ENCODE data around the gene ACOT7. TPM values are rescaled to one million over a fixed set of nuclear protein-coding genes. Genes with fewer than 3 reads are reported as not detected.

The ACOT7 gene
- total RNA-seq, 1 experiment from 2014 or later = 151 TPM

DNA sequence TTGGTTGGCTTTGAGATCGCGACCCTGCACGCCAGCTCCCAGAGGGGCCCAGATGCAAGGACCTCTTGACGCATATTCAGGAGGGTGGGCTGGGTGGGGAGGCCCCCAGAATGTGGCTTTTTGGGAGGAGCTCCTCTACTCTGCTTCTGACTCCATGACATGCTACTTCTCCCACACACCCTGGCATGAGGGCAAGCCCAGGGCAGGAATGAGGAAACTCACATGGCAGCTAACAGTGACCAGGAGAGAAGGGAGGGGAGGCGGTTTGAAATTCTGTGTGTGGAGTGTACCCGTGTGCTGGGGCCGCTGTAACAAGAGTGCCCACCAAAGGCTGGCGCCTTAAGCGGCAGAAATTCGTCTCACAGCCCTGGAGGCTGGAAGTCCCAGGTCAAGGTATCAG lies 71.4 kb downstream of the ACOT7 start (continued):
- TF ChIP-seq SMAD4 (CRISPR knock-in tag; IDR thresholded peaks at IDR 0.05) (no peak), ZNF671 (CRISPR knock-in tag; IDR thresholded peaks at IDR 0.05) (no peak)

DNA sequence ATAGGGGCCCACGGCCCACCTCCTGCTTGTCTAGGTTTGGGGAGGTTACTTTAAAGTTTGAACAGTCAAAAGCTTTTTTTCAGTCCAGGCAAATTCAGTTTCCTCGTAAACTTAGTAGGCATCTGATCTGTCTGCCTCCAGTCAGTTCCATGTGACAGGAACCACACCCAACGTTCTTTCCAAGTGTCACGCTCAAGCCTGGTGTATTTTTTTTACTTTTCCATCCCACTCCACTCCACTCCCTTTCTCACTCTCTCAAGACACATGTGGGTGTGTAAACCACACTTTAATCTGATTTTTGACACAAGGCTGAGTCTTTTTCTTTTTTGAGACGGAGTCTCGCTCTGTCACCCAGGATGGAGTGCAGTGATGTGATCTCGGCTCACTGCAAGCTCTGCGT lies 72.4 kb downstream of the ACOT7 start:
- H3K4me3 Mint-ChIP-seq = no peak overlapping the region
- H3K36me3 Mint-ChIP-seq = peaks cover 14% of the 10 kb centered on the region
- CTCF ChIA-PET = interaction anchor here (1.0 kb wide), 1 partner anchor 36 kb away, joined by 3 read pairs; no protein-coding TSS in a partner anchor
- ATAC-seq (no peak), DNase-seq (ENCODE audit: low spot score) (no peak)
- POLR2A ChIA-PET = interaction anchor here (0.6 kb wide), 1 partner anchor 28 kb away, joined by 3 read pairs; no protein-coding TSS in a partner anchor
- no peaks in the 10 kb centered on the region for H3K27me3 Mint-ChIP-seq (ENCODE audit: low read depth)
- no peaks in the 10 kb centered on the region for H3K9me3 Mint-ChIP-seq
- TF ChIP-seq HMGA2 (CRISPR knock-in tag; IDR thresholded peaks at IDR 0.05) = no peak
- TF ChIP-seq, protein P1, sequence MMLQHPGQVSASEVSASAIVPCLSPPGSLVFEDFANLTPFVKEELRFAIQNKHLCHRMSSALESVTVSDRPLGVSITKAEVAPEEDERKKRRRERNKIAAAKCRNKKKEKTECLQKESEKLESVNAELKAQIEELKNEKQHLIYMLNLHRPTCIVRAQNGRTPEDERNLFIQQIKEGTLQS (CRISPR knock-in tag; conservative IDR thresholded peaks at IDR 0.05) = no peak
- TF ChIP-seq, protein P2, sequence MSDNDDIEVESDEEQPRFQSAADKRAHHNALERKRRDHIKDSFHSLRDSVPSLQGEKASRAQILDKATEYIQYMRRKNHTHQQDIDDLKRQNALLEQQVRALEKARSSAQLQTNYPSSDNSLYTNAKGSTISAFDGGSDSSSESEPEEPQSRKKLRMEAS (CRISPR knock-in tag; IDR thresholded peaks at IDR 0.05) = no peak
- TF ChIP-seq ZNF396 (CRISPR knock-in tag; IDR thresholded peaks at IDR 0.05; ENCODE audit: borderline replicate concordance) = no peak
- TF ChIP-seq, protein P3, sequence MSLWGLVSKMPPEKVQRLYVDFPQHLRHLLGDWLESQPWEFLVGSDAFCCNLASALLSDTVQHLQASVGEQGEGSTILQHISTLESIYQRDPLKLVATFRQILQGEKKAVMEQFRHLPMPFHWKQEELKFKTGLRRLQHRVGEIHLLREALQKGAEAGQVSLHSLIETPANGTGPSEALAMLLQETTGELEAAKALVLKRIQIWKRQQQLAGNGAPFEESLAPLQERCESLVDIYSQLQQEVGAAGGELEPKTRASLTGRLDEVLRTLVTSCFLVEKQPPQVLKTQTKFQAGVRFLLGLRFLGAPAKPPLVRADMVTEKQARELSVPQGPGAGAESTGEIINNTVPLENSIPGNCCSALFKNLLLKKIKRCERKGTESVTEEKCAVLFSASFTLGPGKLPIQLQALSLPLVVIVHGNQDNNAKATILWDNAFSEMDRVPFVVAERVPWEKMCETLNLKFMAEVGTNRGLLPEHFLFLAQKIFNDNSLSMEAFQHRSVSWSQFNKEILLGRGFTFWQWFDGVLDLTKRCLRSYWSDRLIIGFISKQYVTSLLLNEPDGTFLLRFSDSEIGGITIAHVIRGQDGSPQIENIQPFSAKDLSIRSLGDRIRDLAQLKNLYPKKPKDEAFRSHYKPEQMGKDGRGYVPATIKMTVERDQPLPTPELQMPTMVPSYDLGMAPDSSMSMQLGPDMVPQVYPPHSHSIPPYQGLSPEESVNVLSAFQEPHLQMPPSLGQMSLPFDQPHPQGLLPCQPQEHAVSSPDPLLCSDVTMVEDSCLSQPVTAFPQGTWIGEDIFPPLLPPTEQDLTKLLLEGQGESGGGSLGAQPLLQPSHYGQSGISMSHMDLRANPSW (CRISPR knock-in tag; conservative IDR thresholded peaks at IDR 0.05; ENCODE audit: low read depth) = no peak
- TF ChIP-seq GABPB1 (CRISPR knock-in tag; IDR thresholded peaks at IDR 0.05) = no peak
- TF ChIP-seq, protein P4, sequence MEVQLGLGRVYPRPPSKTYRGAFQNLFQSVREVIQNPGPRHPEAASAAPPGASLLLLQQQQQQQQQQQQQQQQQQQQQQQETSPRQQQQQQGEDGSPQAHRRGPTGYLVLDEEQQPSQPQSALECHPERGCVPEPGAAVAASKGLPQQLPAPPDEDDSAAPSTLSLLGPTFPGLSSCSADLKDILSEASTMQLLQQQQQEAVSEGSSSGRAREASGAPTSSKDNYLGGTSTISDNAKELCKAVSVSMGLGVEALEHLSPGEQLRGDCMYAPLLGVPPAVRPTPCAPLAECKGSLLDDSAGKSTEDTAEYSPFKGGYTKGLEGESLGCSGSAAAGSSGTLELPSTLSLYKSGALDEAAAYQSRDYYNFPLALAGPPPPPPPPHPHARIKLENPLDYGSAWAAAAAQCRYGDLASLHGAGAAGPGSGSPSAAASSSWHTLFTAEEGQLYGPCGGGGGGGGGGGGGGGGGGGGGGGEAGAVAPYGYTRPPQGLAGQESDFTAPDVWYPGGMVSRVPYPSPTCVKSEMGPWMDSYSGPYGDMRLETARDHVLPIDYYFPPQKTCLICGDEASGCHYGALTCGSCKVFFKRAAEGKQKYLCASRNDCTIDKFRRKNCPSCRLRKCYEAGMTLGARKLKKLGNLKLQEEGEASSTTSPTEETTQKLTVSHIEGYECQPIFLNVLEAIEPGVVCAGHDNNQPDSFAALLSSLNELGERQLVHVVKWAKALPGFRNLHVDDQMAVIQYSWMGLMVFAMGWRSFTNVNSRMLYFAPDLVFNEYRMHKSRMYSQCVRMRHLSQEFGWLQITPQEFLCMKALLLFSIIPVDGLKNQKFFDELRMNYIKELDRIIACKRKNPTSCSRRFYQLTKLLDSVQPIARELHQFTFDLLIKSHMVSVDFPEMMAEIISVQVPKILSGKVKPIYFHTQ (CRISPR knock-in tag; IDR thresholded peaks at IDR 0.05) = no peak
- TF ChIP-seq, protein P5, sequence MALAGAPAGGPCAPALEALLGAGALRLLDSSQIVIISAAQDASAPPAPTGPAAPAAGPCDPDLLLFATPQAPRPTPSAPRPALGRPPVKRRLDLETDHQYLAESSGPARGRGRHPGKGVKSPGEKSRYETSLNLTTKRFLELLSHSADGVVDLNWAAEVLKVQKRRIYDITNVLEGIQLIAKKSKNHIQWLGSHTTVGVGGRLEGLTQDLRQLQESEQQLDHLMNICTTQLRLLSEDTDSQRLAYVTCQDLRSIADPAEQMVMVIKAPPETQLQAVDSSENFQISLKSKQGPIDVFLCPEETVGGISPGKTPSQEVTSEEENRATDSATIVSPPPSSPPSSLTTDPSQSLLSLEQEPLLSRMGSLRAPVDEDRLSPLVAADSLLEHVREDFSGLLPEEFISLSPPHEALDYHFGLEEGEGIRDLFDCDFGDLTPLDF (CRISPR knock-in tag; IDR thresholded peaks at IDR 0.05) = no peak
- TF ChIP-seq CREB1 (CRISPR knock-in tag; IDR thresholded peaks at IDR 0.05) = no peak
- no peak for TF ChIP-seq ELF4 (CRISPR knock-in tag; IDR thresholded peaks at IDR 0.05; ENCODE audit: low read depth)
- TF ChIP-seq, protein P6, sequence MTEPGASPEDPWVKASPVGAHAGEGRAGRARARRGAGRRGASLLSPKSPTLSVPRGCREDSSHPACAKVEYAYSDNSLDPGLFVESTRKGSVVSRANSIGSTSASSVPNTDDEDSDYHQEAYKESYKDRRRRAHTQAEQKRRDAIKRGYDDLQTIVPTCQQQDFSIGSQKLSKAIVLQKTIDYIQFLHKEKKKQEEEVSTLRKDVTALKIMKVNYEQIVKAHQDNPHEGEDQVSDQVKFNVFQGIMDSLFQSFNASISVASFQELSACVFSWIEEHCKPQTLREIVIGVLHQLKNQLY (CRISPR knock-in tag; IDR thresholded peaks at IDR 0.05) = no peak
- TF ChIP-seq, protein P7, sequence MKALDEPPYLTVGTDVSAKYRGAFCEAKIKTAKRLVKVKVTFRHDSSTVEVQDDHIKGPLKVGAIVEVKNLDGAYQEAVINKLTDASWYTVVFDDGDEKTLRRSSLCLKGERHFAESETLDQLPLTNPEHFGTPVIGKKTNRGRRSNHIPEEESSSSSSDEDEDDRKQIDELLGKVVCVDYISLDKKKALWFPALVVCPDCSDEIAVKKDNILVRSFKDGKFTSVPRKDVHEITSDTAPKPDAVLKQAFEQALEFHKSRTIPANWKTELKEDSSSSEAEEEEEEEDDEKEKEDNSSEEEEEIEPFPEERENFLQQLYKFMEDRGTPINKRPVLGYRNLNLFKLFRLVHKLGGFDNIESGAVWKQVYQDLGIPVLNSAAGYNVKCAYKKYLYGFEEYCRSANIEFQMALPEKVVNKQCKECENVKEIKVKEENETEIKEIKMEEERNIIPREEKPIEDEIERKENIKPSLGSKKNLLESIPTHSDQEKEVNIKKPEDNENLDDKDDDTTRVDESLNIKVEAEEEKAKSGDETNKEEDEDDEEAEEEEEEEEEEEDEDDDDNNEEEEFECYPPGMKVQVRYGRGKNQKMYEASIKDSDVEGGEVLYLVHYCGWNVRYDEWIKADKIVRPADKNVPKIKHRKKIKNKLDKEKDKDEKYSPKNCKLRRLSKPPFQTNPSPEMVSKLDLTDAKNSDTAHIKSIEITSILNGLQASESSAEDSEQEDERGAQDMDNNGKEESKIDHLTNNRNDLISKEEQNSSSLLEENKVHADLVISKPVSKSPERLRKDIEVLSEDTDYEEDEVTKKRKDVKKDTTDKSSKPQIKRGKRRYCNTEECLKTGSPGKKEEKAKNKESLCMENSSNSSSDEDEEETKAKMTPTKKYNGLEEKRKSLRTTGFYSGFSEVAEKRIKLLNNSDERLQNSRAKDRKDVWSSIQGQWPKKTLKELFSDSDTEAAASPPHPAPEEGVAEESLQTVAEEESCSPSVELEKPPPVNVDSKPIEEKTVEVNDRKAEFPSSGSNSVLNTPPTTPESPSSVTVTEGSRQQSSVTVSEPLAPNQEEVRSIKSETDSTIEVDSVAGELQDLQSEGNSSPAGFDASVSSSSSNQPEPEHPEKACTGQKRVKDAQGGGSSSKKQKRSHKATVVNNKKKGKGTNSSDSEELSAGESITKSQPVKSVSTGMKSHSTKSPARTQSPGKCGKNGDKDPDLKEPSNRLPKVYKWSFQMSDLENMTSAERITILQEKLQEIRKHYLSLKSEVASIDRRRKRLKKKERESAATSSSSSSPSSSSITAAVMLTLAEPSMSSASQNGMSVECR (CRISPR knock-in tag; IDR thresholded peaks at IDR 0.05; ENCODE audit: borderline replicate concordance) = no peak
- TF ChIP-seq CREM (CRISPR knock-in tag; IDR thresholded peaks at IDR 0.05) = no peak
- TF ChIP-seq MYBL2 (CRISPR knock-in tag; IDR thresholded peaks at IDR 0.05) = no peak
- TF ChIP-seq RELA (CRISPR knock-in tag; IDR thresholded peaks at IDR 0.05; ENCODE audit: borderline replicate concordance) = no peak
- TF ChIP-seq ZNF232 (CRISPR knock-in tag; IDR thresholded peaks at IDR 0.05) = no peak
- no peaks in the 10 kb centered on the region for H3K4me1 Mint-ChIP-seq
- H3K27ac Mint-ChIP-seq = 0 out of 2 replicates have a peak overlapping the region, but pooled peaks have one; percentile 15
